K562 (cell line): Measurements from ENCODE around the gene MLN. TPM values are rescaled to one million over a fixed set of nuclear protein-coding genes. Genes with fewer than 3 reads are reported as not detected.

Source experiments
- ATAC-seq: fragments of 200-7000 bp; cut with Tn5 transposase; 3 replicates; pipeline ENCODE4 v1.9.1; 2020; ENCODE audit warnings: moderate library complexity
- BruUV-seq: library from RNA; stranded (reverse); fragments of 400-500 nt; replicated peaks from 2 replicates; lab custom pipeline; 2021; lab: Mats Ljungman, UMichigan
- CTCF ChIA-PET: fragments of 300-600 bp; formaldehyde crosslinking; extraction: SDS; loops from one replicate; lab custom pipeline; 2021; ENCODE audit warnings: low intra/inter-chr PET ratio; lab: Yijun Ruan, JAX
- POLR2A ChIA-PET: fragments of 300-600, 350-650 bp; sonication (Branson Sonifier 250); formaldehyde crosslinking; extraction: SDS; loops from one replicate; lab custom pipeline; 2021; ENCODE audit warnings: antibody characterized with exemption, inconsistent platforms; lab: Yijun Ruan, JAX
- DNase-seq, 4 experiments: peaks; one replicate each; pipeline versions ENCODE4 v3.0.0 to v3.0.0-alpha.2; 2011 to 2018; ENCODE audit warnings: low spot score in 3 of 4, mixed read lengths in 3 of 4; ENCODE audit errors: extremely low read depth in 1 of 4
- FAIRE-seq: peaks from 2 replicates; lab custom pipeline; 2011; peaks lifted over from hg19 to GRCh38; lab: Jason Lieb, UNC
- H2AFZ ChIP-seq: 2 replicates; pipeline ENCODE4 v1.6.0; 2011; ENCODE audit warnings: low read depth, low read length, control low read depth, inconsistent platforms
- H3K27ac ChIP-seq: fragments of 200-600 bp; 3 replicates; pipeline ENCODE4 v1.8.0; 2011; ENCODE audit warnings: low read depth, mild to moderate bottlenecking, control low read depth, inconsistent platforms, low read length, moderate library complexity, mixed read lengths; ENCODE audit errors: extremely low read depth
- H3K27me3 ChIP-seq, 2 experiments: fragments of 300-600 bp in 1 of 2; 2 replicates in 1 of 2; 3 replicates in 1 of 2; pipeline versions ENCODE4 v1.6.0 to v1.8.0; 2011; ENCODE audit warnings: inconsistent platforms in 2 of 2, low read length in 2 of 2, mild to moderate bottlenecking in 1 of 2, mixed read lengths in 1 of 2, moderate library complexity in 1 of 2; ENCODE audit not compliant: control insufficient read depth in 2 of 2, insufficient read depth in 2 of 2
- H3K36me3 ChIP-seq: fragments of 300-600 bp; 3 replicates; pipeline ENCODE4 v1.8.0; 2011; ENCODE audit warnings: mild to moderate bottlenecking, low read length, inconsistent platforms; ENCODE audit not compliant: control insufficient read depth, insufficient read depth
- H3K4me1 ChIP-seq, 2 experiments: fragments of 200-600 bp in 1 of 2; replicated peaks in 1 of 2; 2 replicates in 1 of 2; 3 replicates in 1 of 2; pipeline versions ENCODE4 v1.5.1 to v1.8.0; 2011; ENCODE audit warnings: inconsistent platforms in 2 of 2, low read length in 2 of 2, mild to moderate bottlenecking in 1 of 2, mixed read lengths in 1 of 2, moderate library complexity in 1 of 2; ENCODE audit not compliant: control insufficient read depth in 2 of 2, insufficient read depth in 2 of 2
- H3K4me2 ChIP-seq: 2 replicates; pipeline ENCODE4 v1.6.1; 2011; ENCODE audit warnings: low read length, control low read depth, inconsistent platforms, mixed read lengths; ENCODE audit not compliant: insufficient read depth
- H3K4me3 ChIP-seq: fragments of 200-600 bp; sonication (generic), shearing (Covaris generic); 2 replicates; pipeline ENCODE4 v1.5.1; 2016; ENCODE audit warnings: control low read depth, inconsistent platforms
- H3K79me2 ChIP-seq: fragments of 200-600 bp; 3 replicates; pipeline ENCODE4 v1.8.0; 2011; ENCODE audit warnings: low read length, inconsistent platforms; ENCODE audit not compliant: control insufficient read depth, insufficient read depth
- H3K9ac ChIP-seq, 2 experiments: 2 replicates each; pipeline versions ENCODE4 v1.6.0 to v1.6.1; 2011; ENCODE audit warnings: low read depth in 2 of 2, low read length in 2 of 2, control low read depth in 1 of 2, inconsistent platforms in 1 of 2, mild to moderate bottlenecking in 1 of 2, mixed read lengths in 1 of 2; ENCODE audit not compliant: insufficient read depth in 1 of 2
- H3K9me1 ChIP-seq: one replicate; pipeline ENCODE4 v1.6.0; 2011; ENCODE audit warnings: inconsistent platforms, mild to moderate bottlenecking, low read length, moderate library complexity; ENCODE audit not compliant: control insufficient read depth, insufficient read depth
- H3K9me3 ChIP-seq: replicated peaks from 2 replicates; pipeline ENCODE4 v1.5.1; 2011; ENCODE audit warnings: low read depth, low read length, inconsistent platforms; ENCODE audit not compliant: control insufficient read depth, insufficient read depth
- H4K20me1 ChIP-seq: replicated peaks from 2 replicates; pipeline ENCODE4 v1.6.1; 2011; ENCODE audit warnings: low read length, inconsistent platforms, mixed read lengths; ENCODE audit not compliant: control insufficient read depth, insufficient read depth
- ATF1 ChIP-seq, 2 experiments: fragments of 450-650 bp in 1 of 2; IDR thresholded peaks; 2 replicates each; pipeline ENCODE4 v1.6.1; 2016; ENCODE audit warnings: missing compliant biosample characterization in 1 of 2, missing genetic modification characterization in 1 of 2
- MGA ChIP-seq: fragments of 450-650 bp; IDR thresholded peaks from 2 replicates; pipeline ENCODE4 v1.6.1; 2016; ENCODE audit warnings: mild to moderate bottlenecking, moderate library complexity
- NKRF ChIP-seq: fragments of 450-650 bp; IDR thresholded peaks from 2 replicates; pipeline ENCODE4 v1.6.1; 2016; ENCODE audit warnings: borderline replicate concordance
- POLR2A ChIP-seq: fragments of 450-650 bp; conservative IDR thresholded peaks from 2 replicates; pipeline ENCODE4 v1.6.1; 2016
- THAP12 ChIP-seq: fragments of 250-450 bp; sonication (Bioruptor Pico); IDR thresholded peaks from 2 replicates; pipeline ENCODE4 v1.9.0; 2021; ENCODE audit warnings: mild to moderate bottlenecking, inconsistent platforms
- ZNF354B ChIP-seq: fragments of 250-450 bp; sonication (Bioruptor Pico); IDR thresholded peaks from 2 replicates; pipeline ENCODE4 v1.4.0; 2020
- WGBS: fragments of 100-300 bp; shearing (Covaris generic); methylation state at CpG from one replicate; pipeline ENCODE4 v1.1.6; 2016; ENCODE audit warnings: low coverage, mixed read lengths; ENCODE audit not compliant: insufficient coverage; ENCODE audit errors: missing lambda C conversion rate; 5-methylcytosine and 5-hydroxymethylcytosine counted together
- in situ Hi-C: fragments of 300-500 bp; cut with MboI; formaldehyde crosslinking; loops from 4 replicates; pipeline ENCODE4 v1.15.0; 2018; ENCODE audit warnings: inconsistent platforms, mixed read lengths
- intact Hi-C: fragments of 100-400 bp; cut with micrococcal nuclease; formaldehyde crosslinking; loops from 2 replicates; pipeline ENCODE4 v1.14.2; 2022
- polyA plus RNA-seq, 8 experiments: library from polyadenylated mRNA; depleted of rRNA in 4 of 8; stranded (reverse) in 5 of 8; unstranded in 3 of 8; fragments of >200 nt; fragmentation: Nextera tagmentation in 2 of 8; fragmentation: Illumina TruSeq in 1 of 8; extraction: Ambion mirVana in 2 of 8; extraction: Trizol in 1 of 8; gene quantifications; 2 replicates each; pipeline versions ENCODE4 v1.2.1 to v1.2.3, GENCODE V29; 2011 to 2014; ENCODE audit warnings: inconsistent platforms in 1 of 8, missing spikeins in 1 of 8
- total RNA-seq, 7 experiments: library from RNA; depleted of rRNA in 6 of 7; stranded (reverse); fragments of >200 nt in 6 of 7; fragmentation: Illumina TruSeq in 2 of 7; extraction: Trizol in 2 of 7; gene quantifications; 2 replicates each; pipeline versions ENCODE4 v1.2.1 to v1.2.3, GENCODE V29; 2011 to 2021; ENCODE audit warnings: low replicate concordance in 1 of 7

The MLN gene
- total and polyA plus RNA-seq, 9 of the 15 experiments (the other 6 are each of a cell fraction or from before 2014, with no cell fraction given): not detected

GRCh38 chr6:33763483-33763882, 40.3 kb downstream of the MLN start:
- Histone ChIP-seq H3K9me3 (no peaks in the 10 kb centered on the region), H3K36me3 (no peaks in the 10 kb centered on the region), H3K4me1 (peaks cover 0 to 16% of the 10 kb centered on the region in 2 experiments; a peak in 2 of 5 replicates), H3K79me2 (no peaks in the 10 kb centered on the region), H4K20me1 (0 out of 2 replicates have a peak, but pooled peaks cover 12% of the 10 kb centered on the region), H2AFZ (no peak overlapping the region), H3K4me3 (no peak overlapping the region), H3K9ac (no peak overlapping the region; a peak in 1 of 4 replicates), H3K27me3 (peaks cover 29 to 65% of the 10 kb centered on the region in 2 experiments), H3K27ac (no peak overlapping the region), H3K4me2 (no peak overlapping the region), H3K9me1 (no peaks in the 10 kb centered on the region)
- FAIRE-seq (no peak), DNase-seq (no peak), ATAC-seq (no peak)
- intact Hi-C loops: no loop called here
- in situ Hi-C loops: loop anchor here (5.0 kb wide), 2 partner anchors 176 to 389 kb away; no protein-coding TSS in a partner anchor
- CTCF ChIA-PET: interaction anchor here (2.1 to 2.6 kb wide), 3 partner anchors 19 to 178 kb away, joined by 12 to 14 read pairs (median 12); partner anchors contain the start of gene UQCC2
- 2% methylated on average over 6 of the region's 6 CpGs for WGBS
- no TSS peak for BruUV-seq
- POLR2A ChIA-PET: interaction anchor here (0.7 to 2.8 kb wide), 3 partner anchors 9 to 485 kb away, joined by 3 to 12 read pairs (median 7); partner anchors contain the start of gene UQCC2
- no peak for TF ChIP-seq ZNF354B (CRISPR knock-in tag)
- no peak for TF ChIP-seq POLR2A
- no peak for TF ChIP-seq THAP12 (CRISPR knock-in tag)
- TF ChIP-seq ATF1 (CRISPR knock-in tag; IDR thresholded peaks at IDR 0.05): no peak
- no peak for TF ChIP-seq ATF1 (tag; IDR thresholded peaks at IDR 0.05)
- TF ChIP-seq NKRF: no peak
- no peak for TF ChIP-seq MGA
